GM23338 (cell line): ENCODE data around the gene UNK. TPM values are rescaled to one million over a fixed set of nuclear protein-coding genes. Genes with fewer than 3 reads are reported as not detected.

Source experiments
- ATAC-seq: fragments of 200-7000 bp; cut with Tn5 transposase; 3 replicates; pipeline ENCODE4 v1.9.1; 2020
- DNase-seq: peaks from one replicate; pipeline ENCODE4 v3.0.0-alpha.2; 2015; ENCODE audit warnings: low spot score
- H2AFZ ChIP-seq: fragments of 200-600 bp; sonication (generic); 2 replicates; pipeline ENCODE4 v1.8.0; 2016; ENCODE audit warnings: antibody characterized with exemption, mild to moderate bottlenecking, moderate library complexity
- H3F3A ChIP-seq: fragments of 200-600 bp; sonication (generic); replicated peaks from 2 replicates; pipeline ENCODE4 v1.8.0; 2017; ENCODE audit warnings: antibody characterized with exemption, mixed run types, low read depth
- H3K27ac ChIP-seq: fragments of 200-600 bp; sonication (generic); 2 replicates; pipeline ENCODE4 v1.6.1; 2016; ENCODE audit warnings: low read depth
- H3K27me3 ChIP-seq: fragments of 200-600 bp; sonication (generic); 2 replicates; pipeline ENCODE4 v1.8.0; 2016; ENCODE audit warnings: mild to moderate bottlenecking, mixed run types, moderate library complexity; ENCODE audit not compliant: insufficient read depth
- H3K36me3 ChIP-seq: fragments of 200-600 bp; sonication (generic); 2 replicates; pipeline ENCODE4 v1.8.0; 2016; ENCODE audit warnings: mild to moderate bottlenecking; ENCODE audit not compliant: insufficient read depth
- H3K4me1 ChIP-seq: fragments of 200-600 bp; sonication (generic); 2 replicates; pipeline ENCODE4 v1.8.0; 2016; ENCODE audit warnings: mild to moderate bottlenecking, moderate library complexity; ENCODE audit not compliant: insufficient read depth
- H3K4me2 ChIP-seq: fragments of 200-600 bp; sonication (generic); 2 replicates; pipeline ENCODE4 v1.7.1; 2017; ENCODE audit warnings: mixed run types
- H3K4me3 ChIP-seq: fragments of 200-600 bp; sonication (generic); 2 replicates; pipeline ENCODE4 v1.6.1; 2016; ENCODE audit warnings: mixed run types
- H3K79me2 ChIP-seq: fragments of 200-600 bp; sonication (generic); replicated peaks from 2 replicates; pipeline ENCODE4 v1.8.0; 2017; ENCODE audit warnings: mild to moderate bottlenecking; ENCODE audit not compliant: insufficient read depth
- H3K9me2 ChIP-seq: fragments of 200-600 bp; sonication (generic); 2 replicates; pipeline ENCODE4 v1.8.0; 2017; ENCODE audit not compliant: insufficient read depth
- H4K20me1 ChIP-seq: fragments of 200-600 bp; sonication (generic); replicated peaks from 2 replicates; pipeline ENCODE4 v1.8.0; 2017; ENCODE audit warnings: mild to moderate bottlenecking; ENCODE audit not compliant: insufficient read depth
- H3K27ac Mint-ChIP-seq: 2 replicates; pipeline ENCODE4 v1.8.0; 2020; ENCODE audit warnings: inconsistent platforms, mild to moderate bottlenecking, moderate library complexity, mixed read lengths
- H3K27me3 Mint-ChIP-seq: 3 replicates; pipeline ENCODE4 v1.8.0; 2022; ENCODE audit warnings: low read depth, mild to moderate bottlenecking, moderate library complexity, mixed read lengths, inconsistent platforms; ENCODE audit not compliant: insufficient read depth, poor library complexity
- H3K36me3 Mint-ChIP-seq: 3 replicates; pipeline ENCODE4 v1.8.0; 2021; ENCODE audit warnings: low read depth, mild to moderate bottlenecking, inconsistent platforms, moderate library complexity, mixed read lengths
- H3K4me1 Mint-ChIP-seq: 3 replicates; pipeline ENCODE4 v1.8.0; 2020; ENCODE audit warnings: mild to moderate bottlenecking, inconsistent platforms, mixed read lengths
- H3K4me3 Mint-ChIP-seq: 3 replicates; pipeline ENCODE4 v1.8.0; 2021; ENCODE audit warnings: moderate library complexity, mild to moderate bottlenecking, inconsistent platforms, mixed read lengths
- H3K9me3 Mint-ChIP-seq: 3 replicates; pipeline ENCODE4 v1.8.0; 2020; ENCODE audit warnings: moderate library complexity, mild to moderate bottlenecking, inconsistent platforms, mixed read lengths
- CREB1 ChIP-seq: fragments of 250-450 bp; sonication (Bioruptor Pico); IDR thresholded peaks from 2 replicates; pipeline ENCODE4 v1.5.0; 2020; ENCODE audit warnings: low read depth, mild to moderate bottlenecking, moderate library complexity
- CTCF ChIP-seq, 2 experiments: fragments of 200-600 bp in 1 of 2; sonication (generic) in 1 of 2; conservative IDR thresholded peaks; 2 replicates each; pipeline versions ENCODE4 v1.5.1 to v1.6.1; 2016 to 2017; ENCODE audit warnings: antibody characterized with exemption in 2 of 2, low read depth in 2 of 2, mild to moderate bottlenecking in 2 of 2, moderate library complexity in 1 of 2
- ETS1 ChIP-seq: IDR thresholded peaks from 2 replicates; pipeline ENCODE4 v1.6.1; 2016; ENCODE audit warnings: antibody characterized with exemption
- EZH2 ChIP-seq: fragments of 200-600 bp; sonication (generic); IDR thresholded peaks from one replicate; pipeline ENCODE4 v1.8.0; 2017; ENCODE audit warnings: antibody characterized with exemption, mild to moderate bottlenecking, low read depth; ENCODE audit not compliant: unreplicated experiment
- EZH2phosphoT487 ChIP-seq: fragments of 200-600 bp; sonication (generic); IDR thresholded peaks from one replicate; pipeline ENCODE4 v1.8.1; 2018; ENCODE audit warnings: antibody characterized with exemption; ENCODE audit not compliant: unreplicated experiment
- JUNB ChIP-seq: IDR thresholded peaks from one replicate; pipeline ENCODE4 v1.6.1; 2016; ENCODE audit warnings: antibody characterized with exemption; ENCODE audit not compliant: unreplicated experiment
- NANOG ChIP-seq: IDR thresholded peaks from 2 replicates; pipeline ENCODE4 v1.6.1; 2016; ENCODE audit warnings: antibody characterized with exemption, borderline replicate concordance
- POLR2AphosphoS5 ChIP-seq: IDR thresholded peaks from 2 replicates; pipeline ENCODE4 v1.6.1; 2016; ENCODE audit warnings: antibody characterized with exemption, low read depth
- REST ChIP-seq: IDR thresholded peaks from one replicate; pipeline ENCODE4 v1.6.1; 2018; ENCODE audit warnings: antibody characterized with exemption; ENCODE audit not compliant: unreplicated experiment
- STAT1 ChIP-seq: IDR thresholded peaks from one replicate; pipeline ENCODE4 v1.6.1; 2016; ENCODE audit warnings: antibody characterized with exemption; ENCODE audit not compliant: unreplicated experiment
- ZNF114 ChIP-seq: fragments of 250-450 bp; sonication (Bioruptor Pico); IDR thresholded peaks from 2 replicates; pipeline ENCODE4 v1.5.0; 2020; ENCODE audit warnings: mild to moderate bottlenecking, moderate library complexity
- ZNF331 ChIP-seq: fragments of 250-450 bp; sonication (Bioruptor Pico); IDR thresholded peaks from 2 replicates; pipeline ENCODE4 v1.5.0; 2020; ENCODE audit warnings: low read depth, mild to moderate bottlenecking, moderate library complexity
- ZNF462 ChIP-seq: fragments of 250-450 bp; sonication (Bioruptor Pico); IDR thresholded peaks from 2 replicates; pipeline ENCODE4 v1.5.0; 2020; ENCODE audit warnings: mild to moderate bottlenecking, moderate library complexity
- polyA plus RNA-seq: library from polyadenylated mRNA; unstranded; fragments of >200 nt; fragmentation: Nextera tagmentation; extraction: Ambion mirVana; gene quantifications from 2 replicates; pipeline ENCODE4 v1.2.1, GENCODE V29; 2016
- total RNA-seq: library from RNA; depleted of rRNA; stranded (reverse); fragments of >200 nt; shearing (Covaris generic); gene quantifications from 2 replicates; pipeline ENCODE4 v1.2.3, GENCODE V29; 2014

Gene UNK
- total and polyA plus RNA-seq, 2 experiments from 2014 or later: 21.8 to 65.2 TPM

GRCh38 chr17:75832164-75832651 is 47.6 kb downstream of the UNK start:
- ATAC-seq (no peak), DNase-seq (no peak)
- Mint-ChIP-seq H3K27ac (peak overlapping the region; percentile 85), H3K36me3 (peaks cover 3% of the 10 kb centered on the region; the same call in 1 of the 3 replicates), H3K9me3 (peaks cover 3% of the 10 kb centered on the region; the same call in 1 of the 3 replicates), H3K4me1 (peaks cover 41% of the 10 kb centered on the region), H3K4me3 (peak overlapping the region; percentile 65), H3K27me3 (peaks cover 10% of the 10 kb centered on the region)
- Histone ChIP-seq H4K20me1 (no peaks in the 10 kb centered on the region), H3K4me2 (peak overlapping the region; percentile 77), H3K4me3 (peak overlapping the region; percentile 46), H3K36me3 (no peaks in the 10 kb centered on the region), H2AFZ (peak overlapping the region; percentile 56; the same call in 1 of the 2 replicates), H3K27ac (peak overlapping the region; percentile 65; the same call in 1 of the 2 replicates), H3F3A (peaks cover 30% of the 10 kb centered on the region), H3K27me3 (no peaks in the 10 kb centered on the region), H3K79me2 (no peaks in the 10 kb centered on the region), H3K9me2 (no peaks in the 10 kb centered on the region), H3K4me1 (peaks cover 44% of the 10 kb centered on the region)
- no peak for TF ChIP-seq CREB1 (CRISPR knock-in tag)
- TF ChIP-seq JUNB: no peak
- TF ChIP-seq EZH2: no peak
- TF ChIP-seq REST: no peak
- TF ChIP-seq CTCF (conservative IDR thresholded peaks at IDR 0.05; ENCODE audit: low read depth in 2 of 2): no peak
- TF ChIP-seq ZNF462 (CRISPR knock-in tag): no peak
- TF ChIP-seq ZNF114: no peak
- TF ChIP-seq POLR2AphosphoS5: no peak
- TF ChIP-seq ETS1: no peak
- TF ChIP-seq STAT1: no peak
- no peak for TF ChIP-seq ZNF331 (CRISPR knock-in tag)
- TF ChIP-seq EZH2phosphoT487: no peak
- no peak for TF ChIP-seq NANOG
